ENCODE data around the gene GTF2I.

DNA sequence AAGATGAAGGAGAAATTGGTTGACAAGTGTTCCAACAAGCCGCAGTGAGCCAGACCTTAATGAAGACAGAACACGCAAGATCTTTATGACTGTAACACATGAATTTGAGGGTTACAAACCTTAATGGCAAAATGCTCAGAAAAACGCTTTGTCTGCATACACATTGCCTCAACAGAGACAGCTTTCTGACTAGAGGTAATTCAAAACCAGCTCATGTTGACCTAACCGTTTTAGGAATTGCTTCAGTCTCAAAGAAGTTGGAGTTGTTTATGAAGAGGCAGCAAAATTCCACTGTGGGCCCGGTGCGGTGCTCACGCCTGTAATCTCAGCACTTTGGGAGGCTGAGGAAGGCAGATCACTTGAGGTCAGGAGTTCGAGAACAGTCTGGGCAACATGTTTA lies 2.2 kb upstream of the GTF2I start:
- TF ChIP-seq, protein P1, sequence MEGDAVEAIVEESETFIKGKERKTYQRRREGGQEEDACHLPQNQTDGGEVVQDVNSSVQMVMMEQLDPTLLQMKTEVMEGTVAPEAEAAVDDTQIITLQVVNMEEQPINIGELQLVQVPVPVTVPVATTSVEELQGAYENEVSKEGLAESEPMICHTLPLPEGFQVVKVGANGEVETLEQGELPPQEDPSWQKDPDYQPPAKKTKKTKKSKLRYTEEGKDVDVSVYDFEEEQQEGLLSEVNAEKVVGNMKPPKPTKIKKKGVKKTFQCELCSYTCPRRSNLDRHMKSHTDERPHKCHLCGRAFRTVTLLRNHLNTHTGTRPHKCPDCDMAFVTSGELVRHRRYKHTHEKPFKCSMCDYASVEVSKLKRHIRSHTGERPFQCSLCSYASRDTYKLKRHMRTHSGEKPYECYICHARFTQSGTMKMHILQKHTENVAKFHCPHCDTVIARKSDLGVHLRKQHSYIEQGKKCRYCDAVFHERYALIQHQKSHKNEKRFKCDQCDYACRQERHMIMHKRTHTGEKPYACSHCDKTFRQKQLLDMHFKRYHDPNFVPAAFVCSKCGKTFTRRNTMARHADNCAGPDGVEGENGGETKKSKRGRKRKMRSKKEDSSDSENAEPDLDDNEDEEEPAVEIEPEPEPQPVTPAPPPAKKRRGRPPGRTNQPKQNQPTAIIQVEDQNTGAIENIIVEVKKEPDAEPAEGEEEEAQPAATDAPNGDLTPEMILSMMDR (IDR thresholded peaks at IDR 0.05): no peak
- no peak for TF ChIP-seq POLR2A (IDR thresholded peaks at IDR 0.05)

Data from vagina (tissue), 2 donors.